T follicular helper cell (primary cell): ENCODE measurements around the gene FCHSD1.

ENCODE experiments used
- DNase-seq: peaks from one replicate; pipeline ENCODE4 v3.0.0-alpha.2; 2020; ENCODE audit warnings: low read depth

Gene FCHSD1

DNA sequence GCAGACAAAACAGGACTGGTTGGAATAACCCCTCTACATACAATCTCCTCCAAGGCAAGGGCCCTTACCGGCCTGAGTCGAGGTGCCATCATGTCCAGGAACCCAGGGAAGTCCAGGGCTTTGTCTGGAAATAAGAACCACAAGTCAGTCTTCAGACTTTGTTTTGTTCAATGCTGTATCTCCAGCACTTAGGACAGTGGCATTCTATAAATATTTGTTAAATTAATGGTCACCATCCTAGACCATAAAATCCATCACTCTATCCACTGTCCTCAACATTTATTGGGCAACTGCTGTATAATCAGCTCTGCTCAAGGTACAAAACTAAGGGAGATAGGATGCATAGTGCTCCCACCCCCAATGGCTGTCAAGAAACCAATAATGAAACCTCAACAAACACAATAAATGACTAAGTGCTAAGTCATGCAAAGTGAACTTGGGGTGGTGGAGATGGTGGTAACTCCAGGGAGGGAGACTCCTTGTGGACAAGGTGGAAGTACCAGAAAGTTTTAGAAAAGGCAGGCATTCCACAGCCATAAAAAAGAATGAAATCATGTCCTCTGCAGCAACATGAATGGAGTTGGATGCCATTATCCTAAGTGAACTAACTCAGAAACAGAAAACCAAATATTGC lies 9.5 kb downstream of the FCHSD1 start:
- DNase-seq: no peak

DNA sequence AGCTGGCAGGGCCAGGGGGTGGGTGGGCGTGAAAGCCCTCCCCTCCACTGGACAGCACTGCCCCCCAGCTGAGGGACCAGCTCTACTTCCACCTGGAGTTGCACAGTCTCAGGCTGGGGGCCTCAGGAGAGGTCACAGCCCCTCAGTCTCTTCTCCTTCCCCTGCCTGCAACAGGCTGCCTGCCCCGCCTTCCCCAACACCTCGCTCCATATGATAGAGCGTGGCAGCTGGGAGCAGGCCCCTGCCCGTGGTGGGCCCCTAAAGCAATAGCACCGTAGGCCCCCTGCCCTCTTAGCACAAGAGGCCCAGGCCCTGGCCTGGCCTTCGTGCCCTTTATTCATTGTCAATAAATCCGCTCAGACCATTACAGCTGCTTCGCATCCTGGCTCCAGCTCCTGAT lies 10.5 kb downstream of the FCHSD1 start:
- no peak for DNase-seq

DNA sequence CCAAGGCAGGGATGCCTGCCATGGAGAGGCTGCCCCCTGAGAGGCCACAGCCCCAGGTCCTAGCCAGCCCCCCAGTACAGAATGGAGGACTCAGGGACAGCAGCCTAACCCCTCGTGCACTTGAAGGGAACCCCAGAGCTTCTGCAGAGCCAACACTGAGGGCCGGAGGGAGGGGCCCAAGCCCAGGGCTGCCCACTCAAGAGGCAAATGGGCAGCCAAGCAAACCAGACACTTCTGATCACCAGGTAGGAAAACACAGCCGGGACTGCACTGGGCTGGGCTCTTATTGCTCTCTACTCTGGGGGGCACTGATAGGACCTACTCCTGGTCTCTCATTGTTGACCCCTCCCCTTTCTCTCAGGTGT lies 11.2 kb downstream of the FCHSD1 start:
- no peak for DNase-seq

DNA sequence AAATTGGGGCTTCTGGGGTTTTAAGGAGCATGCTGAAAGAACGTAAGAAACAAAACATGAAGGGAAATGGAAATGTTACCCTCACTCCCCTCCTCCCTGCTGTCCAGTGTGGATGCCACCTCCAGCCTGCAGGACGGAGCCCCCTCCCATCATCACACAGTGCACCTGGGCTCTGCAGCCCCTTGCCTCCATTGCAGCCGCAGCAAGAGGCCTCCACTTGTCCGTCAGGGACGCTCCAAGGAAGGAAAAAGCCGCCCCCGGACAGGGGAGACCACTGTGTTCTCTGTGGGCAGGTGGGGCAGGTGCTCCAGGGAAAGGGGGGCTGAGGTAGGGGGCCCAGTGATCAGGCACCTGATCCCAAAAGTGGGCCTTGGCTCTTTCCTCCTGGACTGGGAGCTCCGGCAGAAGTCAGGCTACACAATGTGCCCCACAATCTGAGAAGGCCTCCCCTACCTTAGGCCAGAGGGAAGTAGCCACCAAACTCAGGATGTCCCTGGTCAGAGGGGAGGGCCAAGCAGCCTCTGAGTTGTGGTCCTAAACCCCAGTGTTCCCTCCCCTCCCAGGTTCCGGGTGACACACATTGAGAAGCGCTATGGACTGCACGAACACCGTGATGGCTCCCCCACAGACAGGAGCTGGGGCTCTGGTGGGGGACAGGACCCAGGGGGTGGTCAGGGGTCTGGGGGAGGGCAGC lies 11.7 kb downstream of the FCHSD1 start:
- DNase-seq: no peak

DNA sequence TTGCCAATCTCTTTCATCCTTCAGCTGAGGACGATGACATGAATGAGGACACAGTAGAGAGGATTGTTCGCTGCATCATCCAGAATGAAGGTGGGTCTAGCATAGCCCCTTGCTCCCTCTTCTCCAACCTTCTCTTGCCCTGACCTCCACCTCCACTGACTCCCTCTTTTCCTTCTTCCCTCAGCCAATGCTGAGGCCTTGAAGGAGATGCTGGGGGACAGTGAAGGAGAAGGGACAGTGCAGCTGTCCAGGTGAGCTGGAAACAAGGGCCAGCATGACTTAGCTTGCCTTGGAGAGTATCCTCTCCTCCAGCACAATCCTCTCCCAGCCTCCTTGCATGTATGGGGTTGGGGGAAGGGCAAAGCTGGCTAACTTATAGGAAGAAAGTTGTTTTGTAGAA lies 12.4 kb downstream of the FCHSD1 start:
- DNase-seq: no peak

DNA sequence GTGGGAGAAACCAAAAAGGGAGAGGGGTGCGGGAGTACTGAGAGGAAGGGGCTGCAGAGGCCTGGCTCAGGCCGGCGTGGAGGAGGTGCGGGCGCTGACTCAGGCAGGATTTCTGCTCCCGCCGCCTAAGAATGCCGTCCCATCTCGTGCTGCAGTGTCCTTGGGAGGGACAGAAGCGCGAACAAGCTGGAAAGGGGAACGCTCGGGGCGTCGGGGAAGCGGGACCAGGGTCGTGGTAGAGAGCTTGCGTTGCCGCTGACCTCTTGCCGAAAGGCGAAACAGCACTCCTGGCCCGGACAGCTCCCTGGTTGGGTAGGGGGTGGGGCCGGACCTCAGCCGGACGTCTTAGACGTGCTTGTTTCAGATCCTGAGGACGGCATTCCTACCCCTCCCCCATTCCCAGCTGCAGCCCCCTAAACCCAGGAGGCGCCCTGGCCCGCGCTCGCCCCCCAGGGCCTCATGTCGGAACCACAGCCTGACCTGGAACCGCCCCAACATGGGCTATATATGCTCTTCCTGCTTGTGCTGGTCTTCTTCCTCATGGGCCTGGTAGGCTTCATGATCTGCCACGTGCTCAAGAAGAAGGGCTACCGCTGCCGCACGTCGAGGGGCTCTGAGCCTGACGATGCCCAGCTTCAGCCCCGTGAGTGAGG lies 13.3 kb downstream of the FCHSD1 start:
- DNase-seq: peak; percentile 35

DNA sequence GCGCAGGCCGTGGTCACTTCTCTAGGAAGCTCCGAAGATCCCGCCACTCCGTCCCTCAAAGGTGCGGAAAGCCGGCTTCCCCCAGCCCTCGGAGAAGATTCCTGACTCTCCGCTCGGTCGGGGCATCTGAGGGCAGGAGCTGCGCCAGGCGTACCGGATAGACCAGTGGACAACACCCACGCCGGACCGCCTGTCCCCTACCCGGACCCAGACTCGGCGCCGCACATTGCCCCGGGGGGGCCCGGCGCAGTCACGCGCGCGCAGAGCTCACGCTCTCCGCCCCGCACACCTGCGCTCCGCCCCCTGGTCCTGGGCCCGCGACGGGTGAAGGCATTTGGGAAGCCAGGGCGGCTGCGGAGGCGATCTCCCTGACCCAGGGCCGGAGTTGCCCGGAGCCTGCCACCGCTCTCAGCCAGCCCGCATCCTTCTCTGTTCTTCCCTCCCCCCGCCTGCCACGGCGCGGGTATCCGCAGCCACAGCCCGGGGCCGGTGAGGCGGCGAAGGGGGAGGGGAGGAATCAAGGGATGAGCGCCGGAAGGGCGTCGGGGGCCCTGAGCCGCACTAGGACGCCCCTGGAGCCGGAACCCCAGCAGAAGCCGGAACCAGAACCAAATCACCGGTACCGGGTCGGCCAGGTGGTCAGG lies 14.0 kb downstream of the FCHSD1 start:
- DNase-seq: peak; percentile 38

DNA sequence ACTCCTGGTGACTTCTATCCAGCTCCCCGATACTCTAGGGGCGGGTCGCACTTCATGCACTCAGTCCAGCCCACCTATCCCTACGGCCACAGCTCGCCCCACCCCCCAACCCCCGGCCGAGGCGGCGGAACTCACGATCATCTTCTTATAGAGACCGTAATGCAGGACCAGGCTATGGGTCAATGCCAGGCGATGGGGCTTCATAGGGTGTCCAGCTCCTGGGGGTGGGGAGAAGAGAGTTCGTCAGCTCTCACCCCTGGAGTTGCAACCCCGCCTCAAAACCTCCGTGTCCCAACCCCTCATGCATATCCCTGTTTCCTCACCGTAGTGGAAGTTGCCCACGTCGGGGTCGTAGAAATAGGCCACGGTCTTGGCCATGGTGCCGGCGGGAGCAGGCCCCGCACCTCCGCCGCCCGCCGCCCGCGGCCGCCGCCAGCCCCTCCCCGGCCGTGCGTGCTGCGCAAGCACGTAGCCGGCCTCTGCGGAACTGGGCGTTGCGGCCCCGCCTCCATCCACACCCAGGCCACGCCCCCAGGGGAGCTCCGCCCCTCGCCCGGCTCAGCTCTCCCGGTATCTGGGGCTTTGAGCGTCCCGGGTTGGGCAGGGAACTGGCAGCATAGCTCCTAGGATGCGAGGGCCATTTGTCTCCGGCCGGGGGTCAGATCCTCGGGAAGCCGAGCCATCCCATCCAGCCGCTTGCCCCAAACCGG lies 14.7 kb downstream of the FCHSD1 start, which contains the start of the genes HDAC3 and RELL2:
Gene HDAC3, minus strand, starts transcription at position 437 of the 710 bp plus-strand sequence. Its CDS starts 59 bp downstream, at position 378.
Gene RELL2, plus strand, starts transcription at position 585 of the 710 bp plus-strand sequence. CDS start 1,229 bp downstream, outside the sequence.
- peak; percentile 92 for DNase-seq

DNA sequence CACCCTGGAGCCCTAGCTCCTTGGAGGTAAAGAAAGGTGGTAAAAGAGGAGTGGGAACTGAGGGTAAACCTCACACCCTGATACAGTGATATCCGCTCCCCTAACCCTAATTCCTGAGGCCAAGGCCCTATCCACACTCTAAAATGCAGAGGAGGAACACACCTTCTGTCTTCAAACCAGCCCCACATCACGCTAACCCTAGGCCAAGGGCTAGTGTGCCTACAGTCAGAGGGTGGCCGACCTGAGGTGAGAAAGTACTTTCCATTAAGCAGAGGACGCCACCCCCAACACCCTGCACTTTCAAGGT lies 15.2 kb downstream of the FCHSD1 start:
- no peak for DNase-seq

DNA sequence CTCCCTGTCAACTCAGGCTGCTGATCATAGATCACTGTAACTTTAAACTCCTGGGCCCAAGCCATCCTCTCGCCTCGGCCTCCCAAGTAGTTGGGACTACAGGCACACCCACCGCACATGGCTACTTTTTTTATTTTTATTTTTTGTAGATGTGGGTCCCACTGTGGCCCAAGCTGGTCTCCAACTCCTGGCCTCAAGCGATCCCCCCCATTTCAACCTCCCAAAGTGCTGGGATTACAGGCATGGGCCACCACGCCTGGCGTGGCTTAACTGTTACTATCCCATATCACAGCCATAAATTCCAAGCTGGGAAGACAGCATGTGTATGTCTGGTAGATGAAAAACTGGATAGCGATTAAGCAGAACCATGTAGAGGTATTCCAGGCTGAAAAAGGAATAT lies 15.6 kb downstream of the FCHSD1 start:
- DNase-seq: no peak

DNA sequence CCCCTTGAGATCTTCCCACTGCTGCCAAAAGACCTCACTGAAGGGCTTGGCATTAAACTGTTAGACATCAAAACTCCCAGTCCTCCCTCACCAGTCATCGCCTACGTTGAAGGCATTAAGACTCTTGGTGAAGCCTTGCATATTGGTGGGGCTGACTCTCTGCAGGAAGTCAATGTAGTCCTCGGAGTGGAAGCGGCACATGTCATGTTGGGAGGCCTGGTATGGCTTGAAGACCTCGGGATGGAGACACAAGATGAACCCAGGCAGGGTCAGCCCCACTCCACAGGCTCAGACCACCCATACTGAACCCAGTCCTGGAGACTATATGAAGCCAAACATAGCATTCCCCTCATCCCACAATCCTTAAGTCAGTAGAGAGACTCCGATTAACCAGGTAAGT lies 16.5 kb downstream of the FCHSD1 start:
- DNase-seq: no peak

DNA sequence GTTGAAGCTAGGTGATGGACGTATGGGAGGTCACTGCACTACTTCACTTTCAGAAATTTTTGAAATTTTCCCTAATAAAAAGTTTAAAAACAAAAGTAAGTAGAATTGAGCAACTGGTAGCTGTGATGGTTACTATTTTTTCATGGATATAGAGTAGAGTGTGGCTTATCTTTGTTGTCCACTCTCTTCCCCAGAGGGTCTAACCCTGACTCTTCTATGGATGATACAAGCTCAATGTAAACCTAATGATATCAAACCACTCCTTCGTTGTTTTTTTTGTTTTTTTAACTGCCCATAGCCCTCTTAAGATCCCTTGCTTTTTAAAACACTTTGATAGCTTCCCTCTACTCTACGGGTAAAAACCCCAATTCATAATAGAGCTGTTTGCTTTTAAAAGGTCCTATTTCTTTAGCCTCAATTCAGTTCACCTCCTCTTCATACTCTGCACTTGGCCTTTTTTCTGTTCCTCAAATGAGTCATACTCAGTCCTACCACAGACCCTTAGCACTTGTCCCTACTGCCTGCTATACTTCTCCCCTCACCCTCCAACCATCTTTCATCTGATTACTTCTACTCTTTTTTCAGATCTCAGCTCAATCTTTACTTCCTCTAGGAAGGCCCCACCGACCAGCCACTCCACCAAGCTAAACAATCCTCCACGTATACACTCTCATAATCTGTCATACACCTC lies 17.2 kb downstream of the FCHSD1 start:
- no peak for DNase-seq

DNA sequence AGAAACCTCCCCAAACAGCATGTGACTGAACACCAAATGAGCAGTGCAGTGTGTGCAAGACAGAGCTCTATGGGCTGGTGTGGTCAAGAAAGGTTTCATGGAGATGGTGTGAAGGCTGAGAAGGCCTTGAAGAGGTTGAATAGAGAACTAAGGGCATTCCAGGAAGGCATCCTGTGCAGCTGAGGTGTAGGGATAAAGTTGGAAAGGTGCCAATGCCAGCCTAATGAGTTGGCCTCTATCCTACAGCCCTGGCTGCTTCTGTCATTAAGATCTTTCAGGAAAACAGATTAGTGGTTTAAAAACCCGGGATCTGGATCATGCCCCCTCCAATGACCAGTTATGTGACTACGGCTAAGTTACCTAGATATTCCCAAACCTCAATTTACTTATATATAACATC lies 18.6 kb downstream of the FCHSD1 start:
- no peak for DNase-seq

DNA sequence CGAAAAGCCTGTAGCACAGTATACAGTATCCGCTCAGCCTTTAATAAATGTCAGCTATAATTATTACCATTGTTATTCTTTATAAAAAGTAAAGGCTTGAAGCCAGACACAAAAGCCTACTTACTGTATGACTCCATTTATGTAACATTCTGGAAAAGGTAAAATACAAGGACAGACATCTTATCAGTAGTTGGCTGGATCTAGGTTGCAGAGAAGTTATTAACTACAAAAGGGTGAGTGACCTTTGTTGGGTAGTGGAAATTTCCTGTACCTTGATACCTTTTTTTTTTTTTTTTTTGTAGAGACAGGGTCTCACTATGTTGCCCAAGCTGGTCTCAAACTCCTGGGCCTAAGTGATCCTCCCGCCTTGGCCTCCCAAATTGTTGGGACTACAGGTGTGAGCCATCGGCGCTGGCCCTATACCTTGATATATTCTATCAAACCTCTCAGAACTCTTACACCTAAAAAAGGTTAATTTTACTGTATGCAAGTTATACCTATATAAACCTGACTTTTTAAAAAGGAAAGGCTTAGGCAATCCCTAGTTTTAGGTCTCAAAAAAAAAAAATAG lies 20.6 kb downstream of the FCHSD1 start:
- no peak for DNase-seq

DNA sequence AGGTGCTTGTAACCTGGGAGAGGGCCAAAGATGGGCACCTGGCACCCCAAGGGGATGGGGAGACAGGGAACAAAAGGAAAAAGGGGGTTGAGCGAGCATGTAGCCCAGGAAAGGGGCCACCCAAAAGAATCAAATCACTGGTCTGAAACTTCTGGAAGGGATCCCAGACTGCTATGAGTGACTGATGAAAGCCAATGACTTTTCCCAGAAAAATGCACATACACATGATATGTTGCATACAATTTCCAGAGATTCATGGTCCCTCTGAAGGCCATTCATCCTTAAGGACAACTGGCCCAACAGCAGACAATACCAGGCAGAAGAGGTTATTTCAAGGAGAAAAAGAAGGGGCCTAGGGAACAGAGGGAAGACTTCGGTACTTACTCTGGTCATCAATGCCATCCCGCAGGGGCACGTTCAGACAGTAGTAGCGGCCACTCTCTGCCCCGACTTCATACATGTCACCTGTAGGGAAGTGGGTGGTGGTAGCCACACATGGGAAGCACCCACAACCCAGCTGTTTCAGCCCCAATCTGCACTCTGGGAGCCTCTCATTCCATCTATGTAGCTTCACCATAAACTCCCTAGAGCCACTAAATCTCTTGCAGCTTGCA lies 22.9 kb downstream of the FCHSD1 start:
- no peak for DNase-seq

DNA sequence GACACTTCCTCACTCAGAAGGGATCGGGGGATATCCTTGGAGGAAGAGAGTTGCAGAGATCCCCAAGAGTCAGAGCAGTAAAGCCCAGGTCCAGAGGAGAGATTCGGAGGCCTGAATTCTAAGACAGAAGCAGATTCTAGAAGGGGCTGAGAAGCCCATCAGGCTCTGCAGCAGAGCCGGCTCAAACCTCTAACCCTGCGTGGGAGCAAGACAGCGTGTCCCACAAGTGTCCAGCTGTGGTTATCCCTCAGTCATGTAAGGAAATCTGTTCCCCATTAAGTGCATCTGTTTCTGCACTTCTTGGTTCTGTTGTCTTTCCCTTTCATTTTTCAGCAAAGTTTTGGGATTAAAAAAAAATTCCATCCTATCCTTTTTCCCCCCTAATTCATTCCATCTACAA lies 27.6 kb downstream of the FCHSD1 start:
- DNase-seq: no peak

DNA sequence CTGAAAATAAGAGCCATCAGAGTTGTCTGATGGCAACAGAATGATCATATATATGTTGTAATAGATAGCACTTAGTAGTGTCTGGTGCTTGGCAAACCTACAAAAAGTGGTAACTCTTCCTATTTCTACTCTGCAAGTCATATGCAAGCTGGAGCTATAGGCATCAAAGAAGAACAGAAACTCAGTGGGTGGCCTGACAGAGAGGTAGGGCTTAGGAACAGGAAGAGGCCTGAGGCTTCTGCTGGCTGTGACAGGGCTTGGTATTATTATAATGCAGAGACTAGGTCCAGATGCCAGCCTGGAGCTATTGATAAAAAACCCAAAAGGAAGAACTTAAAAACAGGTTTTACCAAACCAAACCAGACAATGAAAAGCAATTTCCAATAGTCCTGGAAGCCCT lies 28.0 kb downstream of the FCHSD1 start:
- no peak for DNase-seq

DNA sequence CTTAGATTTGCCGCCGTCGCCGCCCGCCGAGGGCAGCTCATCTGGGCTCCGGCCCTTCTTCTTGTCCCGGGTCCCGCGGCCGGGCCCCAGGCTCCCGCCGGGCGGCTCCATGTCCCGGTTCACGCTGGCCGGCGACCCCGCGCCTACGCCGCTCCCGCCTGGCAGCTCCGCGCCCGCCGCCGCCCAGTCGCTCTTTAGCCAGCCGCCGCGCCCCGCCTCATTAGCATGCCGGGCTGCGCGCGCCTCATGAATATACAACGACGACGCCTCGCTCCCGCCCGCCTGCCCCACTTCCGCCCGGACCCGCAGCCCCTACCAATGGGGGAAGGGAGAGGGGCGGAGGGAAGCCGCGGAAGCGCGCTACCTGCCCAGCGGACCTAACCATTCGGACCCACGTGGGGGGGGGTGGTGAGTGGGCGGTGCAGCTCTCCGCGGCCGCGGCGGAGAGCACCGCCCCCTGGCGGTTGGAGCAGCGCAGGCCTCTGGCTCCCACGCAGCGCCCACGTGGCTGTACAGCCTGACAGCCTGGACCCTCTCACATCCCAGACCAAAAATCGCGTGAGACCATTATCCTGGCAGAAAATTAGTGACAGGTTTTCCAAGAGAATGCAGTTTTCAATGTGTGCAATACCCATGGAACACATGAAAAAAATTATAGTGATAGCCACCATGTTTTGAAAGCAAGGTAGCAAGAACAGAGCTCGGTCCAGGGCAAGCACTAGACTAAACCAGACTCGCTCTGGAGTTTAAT lies 32.2 kb downstream of the FCHSD1 start, which contains the start of gene DIAPH1:
Gene DIAPH1, minus strand, starts transcription at position 197 of the 751 bp plus-strand sequence. Its CDS starts 86 bp downstream, at position 111.
- DNase-seq: peak; percentile 97

DNA sequence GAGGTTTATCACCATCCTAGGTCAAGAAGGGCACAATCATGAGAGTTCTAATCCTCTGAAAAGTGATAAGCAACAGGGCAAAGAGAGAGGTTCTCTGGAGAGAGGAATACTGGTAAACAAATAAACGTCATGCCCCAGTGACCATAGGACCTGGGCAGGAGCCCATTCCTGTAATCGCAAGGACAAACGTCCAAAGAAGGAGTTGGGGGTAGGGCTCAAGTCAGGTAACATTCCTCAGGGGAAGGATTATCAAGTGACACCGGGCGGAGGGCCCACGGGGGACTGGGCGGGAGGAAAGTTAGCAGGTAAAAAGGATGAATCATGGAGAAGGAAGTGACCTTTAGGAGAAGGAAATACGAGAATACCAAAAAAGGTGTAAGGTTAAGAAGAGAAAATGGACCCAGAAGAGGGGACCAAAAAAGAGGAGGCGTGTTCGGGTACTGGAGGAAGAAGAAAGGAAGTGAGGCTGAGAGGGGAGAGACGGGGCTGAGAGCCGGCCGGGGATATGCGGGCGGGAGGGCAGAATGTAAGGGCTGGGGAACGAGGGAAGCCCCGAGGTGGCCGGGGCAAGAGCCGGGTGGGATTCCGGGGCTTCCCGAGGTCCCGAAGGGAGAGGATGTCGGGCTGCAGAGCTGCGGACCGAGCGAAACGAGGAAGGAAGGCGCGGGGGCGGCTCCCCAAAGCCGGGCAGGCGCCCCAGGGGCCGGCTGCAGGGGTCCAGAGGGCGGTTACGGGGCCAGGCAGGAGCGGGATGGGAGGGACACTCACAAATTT lies 33.0 kb downstream of the FCHSD1 start:
- DNase-seq: peak; percentile 24
